ENCODE results near the gene PKIG. TPM values are rescaled to one million over a fixed set of nuclear protein-coding genes. Genes with fewer than 3 reads are reported as not detected.

PKIG gene
- polyA plus RNA-seq, 3 donors = 0.67 to 1.4 (median 0.84) TPM

DNA sequence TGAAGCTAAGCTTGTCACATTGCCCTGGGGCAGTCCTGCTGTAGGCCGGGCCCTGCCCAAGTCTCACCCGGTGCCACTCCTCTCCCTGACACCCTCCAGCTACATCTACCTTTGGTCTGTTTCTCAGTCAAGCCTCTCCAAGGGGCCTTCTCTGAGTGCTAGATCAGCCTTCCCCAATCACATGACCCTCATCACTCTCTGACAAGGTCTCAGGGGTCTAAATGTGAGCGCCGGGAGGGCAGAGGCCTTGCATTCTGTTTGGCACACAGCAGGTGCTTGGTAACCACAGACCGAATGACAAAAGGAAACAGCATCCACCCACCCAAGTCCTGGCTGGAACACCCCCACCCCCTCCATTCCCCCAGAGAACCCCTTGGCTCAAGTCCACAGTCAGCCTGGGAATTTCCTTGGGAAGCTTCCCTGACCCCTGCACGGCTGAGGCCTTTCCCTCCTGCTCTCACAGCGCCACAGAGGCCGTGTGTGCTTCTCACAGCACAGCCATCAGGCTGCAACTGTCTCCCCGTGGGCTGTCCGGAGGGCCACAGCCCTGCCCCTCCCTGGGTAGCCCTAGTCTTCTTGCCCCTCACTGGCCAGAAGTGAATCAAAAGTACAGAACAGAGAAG lies 32.9 kb downstream of the PKIG start:
- H3K27ac ChIP-seq (ENCODE audit: low read depth in 1 of 2, low read length in 2 of 2) = no peak overlapping the region
- no peak overlapping the region for H3K4me2 ChIP-seq (replicated peaks; ENCODE audit: extremely low read depth, low read length, poor library complexity, severe bottlenecking)
- H3K9ac ChIP-seq (ENCODE audit: insufficient read depth, low read length, poor library complexity, severe bottlenecking) = no peak overlapping the region
- intact Hi-C loops (cut with micrococcal nuclease) = loop anchor here in 1 of 2 donors (5.0 kb wide), 1 partner anchor 37 kb away; the partner anchor contains the start of gene ADA
- H4K20me1 ChIP-seq (ENCODE audit: insufficient read depth, low read length) = no peaks in the 10 kb centered on the region
- no peak for DNase-seq
- Mint-ChIP-seq H3K36me3 (peaks cover 34 to 39% of the 10 kb centered on the region in 2 donors), H3K27me3 (ENCODE audit: low read depth in 3 of 3) (peaks cover 0 to 2% (median 0%) of the 10 kb centered on the region in 3 donors), H3K4me3 (no peak overlapping the region), H3K27ac (peak overlapping the region in 2 of 7 donors; percentile 50 to 58), H3K9me3 (peaks cover 0 to 4% (median 0%) of the 10 kb centered on the region in 7 donors), H3K4me1 (peaks cover 17% of the 10 kb centered on the region)
- 49% methylated on average over 10 of the region's 10 CpGs for WGBS (ENCODE audit: insufficient coverage)
- H3K4me3 ChIP-seq (replicated peaks in 1 of 3; ENCODE audit: low read depth in 2 of 3, low read length in 3 of 3) = no peak overlapping the region
- H3K9me3 ChIP-seq (replicated peaks in 1 of 2; ENCODE audit: control insufficient read depth in 1 of 2, insufficient read depth in 1 of 2, low read length in 2 of 2) = no peaks in the 10 kb centered on the region
- TF ChIP-seq, protein P1, sequence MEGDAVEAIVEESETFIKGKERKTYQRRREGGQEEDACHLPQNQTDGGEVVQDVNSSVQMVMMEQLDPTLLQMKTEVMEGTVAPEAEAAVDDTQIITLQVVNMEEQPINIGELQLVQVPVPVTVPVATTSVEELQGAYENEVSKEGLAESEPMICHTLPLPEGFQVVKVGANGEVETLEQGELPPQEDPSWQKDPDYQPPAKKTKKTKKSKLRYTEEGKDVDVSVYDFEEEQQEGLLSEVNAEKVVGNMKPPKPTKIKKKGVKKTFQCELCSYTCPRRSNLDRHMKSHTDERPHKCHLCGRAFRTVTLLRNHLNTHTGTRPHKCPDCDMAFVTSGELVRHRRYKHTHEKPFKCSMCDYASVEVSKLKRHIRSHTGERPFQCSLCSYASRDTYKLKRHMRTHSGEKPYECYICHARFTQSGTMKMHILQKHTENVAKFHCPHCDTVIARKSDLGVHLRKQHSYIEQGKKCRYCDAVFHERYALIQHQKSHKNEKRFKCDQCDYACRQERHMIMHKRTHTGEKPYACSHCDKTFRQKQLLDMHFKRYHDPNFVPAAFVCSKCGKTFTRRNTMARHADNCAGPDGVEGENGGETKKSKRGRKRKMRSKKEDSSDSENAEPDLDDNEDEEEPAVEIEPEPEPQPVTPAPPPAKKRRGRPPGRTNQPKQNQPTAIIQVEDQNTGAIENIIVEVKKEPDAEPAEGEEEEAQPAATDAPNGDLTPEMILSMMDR (IDR thresholded peaks at IDR 0.05) = no peak
- no peaks in the 10 kb centered on the region for H3K79me2 ChIP-seq (ENCODE audit: insufficient read depth, low read length)
- peaks cover 11 to 12% of the 10 kb centered on the region in 2 donors for H3K4me1 ChIP-seq (ENCODE audit: control insufficient read depth in 1 of 2, insufficient read depth in 2 of 2, low read length in 2 of 2)
- H2AFZ ChIP-seq (ENCODE audit: insufficient read depth, low read depth, low read length, poor library complexity, severe bottlenecking) = no peak overlapping the region
- no peaks in the 10 kb centered on the region for H3K27me3 ChIP-seq (ENCODE audit: control insufficient read depth in 2 of 2, insufficient read depth in 2 of 2, low read length in 2 of 2)
- peaks cover 5 to 24% of the 10 kb centered on the region in 2 donors for H3K36me3 ChIP-seq (replicated peaks in 1 of 2; ENCODE audit: control insufficient read depth in 1 of 2, insufficient read depth in 2 of 2, low read length in 2 of 2)

DNA sequence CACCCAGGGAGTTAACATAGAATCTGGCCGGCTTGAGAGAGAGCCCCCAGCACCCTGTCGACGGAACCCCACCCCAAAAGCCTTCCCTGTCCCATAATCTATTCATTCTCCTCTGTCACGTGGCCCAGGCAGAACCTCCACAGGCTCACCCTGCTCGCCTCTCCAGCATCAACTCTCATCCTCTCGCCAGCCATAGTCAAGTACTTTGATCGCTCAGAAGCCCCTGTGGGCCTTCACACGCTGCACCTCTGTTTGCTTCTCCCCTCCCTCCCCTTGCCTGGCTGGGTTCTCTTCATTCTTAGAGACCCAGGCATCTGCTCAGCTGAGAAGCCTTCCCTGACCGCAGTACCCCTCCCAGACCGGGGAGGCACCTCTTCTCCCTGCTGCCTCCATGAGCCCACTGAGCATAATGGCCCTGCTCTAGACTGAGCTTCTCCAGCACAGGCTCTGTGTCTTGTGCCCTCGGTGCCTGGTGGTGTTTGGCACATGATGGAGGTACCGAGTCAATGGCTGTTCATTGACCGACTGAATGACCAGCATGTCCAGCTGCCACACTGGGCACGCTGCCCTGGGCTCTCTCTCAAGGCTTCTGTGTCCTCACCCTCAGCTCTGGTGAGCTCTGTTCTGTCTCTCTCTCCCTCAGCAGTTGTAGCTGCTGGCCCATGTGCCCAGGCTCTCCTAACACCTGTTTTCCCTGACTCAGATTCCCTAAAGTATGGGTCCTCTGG lies 33.7 kb downstream of the PKIG start:
- H3K27ac Mint-ChIP-seq = peak overlapping the region in 3 of 7 donors; percentile 3 to 43 (median 10)
- H3K9ac ChIP-seq (ENCODE audit: insufficient read depth, low read length, poor library complexity, severe bottlenecking) = no peak overlapping the region
- peak overlapping the region in 1 of 2 donors; percentile 8 for H3K27ac ChIP-seq (ENCODE audit: low read depth in 1 of 2, low read length in 2 of 2)
- no peaks in the 10 kb centered on the region for H3K9me3 ChIP-seq (replicated peaks in 1 of 2; ENCODE audit: control insufficient read depth in 1 of 2, insufficient read depth in 1 of 2, low read length in 2 of 2)
- no peaks in the 10 kb centered on the region for H3K79me2 ChIP-seq (ENCODE audit: insufficient read depth, low read length)
- DNase-seq = no peak
- TF ChIP-seq, protein P1 (IDR thresholded peaks at IDR 0.05) = no peak
- H3K4me3 Mint-ChIP-seq = no peak overlapping the region
- H3K36me3 ChIP-seq (replicated peaks in 1 of 2; ENCODE audit: control insufficient read depth in 1 of 2, insufficient read depth in 2 of 2, low read length in 2 of 2) = peaks cover 5 to 30% of the 10 kb centered on the region in 2 donors
- 89% methylated on average over 14 of the region's 14 CpGs for WGBS (ENCODE audit: insufficient coverage)
- peaks cover 9% of the 10 kb centered on the region for H3K4me1 Mint-ChIP-seq
- peaks cover 0 to 2% (median 0%) of the 10 kb centered on the region in 7 donors for H3K9me3 Mint-ChIP-seq
- H3K36me3 Mint-ChIP-seq = peaks cover 34 to 44% of the 10 kb centered on the region in 2 donors
- H3K4me2 ChIP-seq (replicated peaks; ENCODE audit: extremely low read depth, low read length, poor library complexity, severe bottlenecking) = no peak overlapping the region
- peaks cover 3 to 5% of the 10 kb centered on the region in 2 donors for H3K4me1 ChIP-seq (ENCODE audit: control insufficient read depth in 1 of 2, insufficient read depth in 2 of 2, low read length in 2 of 2)
- H2AFZ ChIP-seq (ENCODE audit: insufficient read depth, low read depth, low read length, poor library complexity, severe bottlenecking) = no peak overlapping the region
- peaks cover 0 to 2% (median 0%) of the 10 kb centered on the region in 3 donors for H3K27me3 Mint-ChIP-seq (ENCODE audit: low read depth in 3 of 3)
- intact Hi-C loops (cut with micrococcal nuclease) = loop anchor here in 1 of 2 donors (5.0 kb wide), 1 partner anchor 36 kb away; the partner anchor contains the start of gene ADA
- no peaks in the 10 kb centered on the region for H4K20me1 ChIP-seq (ENCODE audit: insufficient read depth, low read length)
- no peaks in the 10 kb centered on the region for H3K27me3 ChIP-seq (ENCODE audit: control insufficient read depth in 2 of 2, insufficient read depth in 2 of 2, low read length in 2 of 2)
- H3K4me3 ChIP-seq (replicated peaks in 1 of 3; ENCODE audit: low read depth in 2 of 3, low read length in 3 of 3) = no peak overlapping the region
